Measurements from ENCODE around the gene FAM210B. TPM values are rescaled to one million over a fixed set of nuclear protein-coding genes. Genes with fewer than 3 reads are reported as not detected.

Gene FAM210B, protein sequence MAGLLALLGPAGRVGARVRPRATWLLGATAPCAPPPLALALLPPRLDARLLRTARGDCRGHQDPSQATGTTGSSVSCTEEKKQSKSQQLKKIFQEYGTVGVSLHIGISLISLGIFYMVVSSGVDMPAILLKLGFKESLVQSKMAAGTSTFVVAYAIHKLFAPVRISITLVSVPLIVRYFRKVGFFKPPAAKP
- total RNA-seq, result 31.4 and 42.0 TPM in 2 replicates

DNA sequence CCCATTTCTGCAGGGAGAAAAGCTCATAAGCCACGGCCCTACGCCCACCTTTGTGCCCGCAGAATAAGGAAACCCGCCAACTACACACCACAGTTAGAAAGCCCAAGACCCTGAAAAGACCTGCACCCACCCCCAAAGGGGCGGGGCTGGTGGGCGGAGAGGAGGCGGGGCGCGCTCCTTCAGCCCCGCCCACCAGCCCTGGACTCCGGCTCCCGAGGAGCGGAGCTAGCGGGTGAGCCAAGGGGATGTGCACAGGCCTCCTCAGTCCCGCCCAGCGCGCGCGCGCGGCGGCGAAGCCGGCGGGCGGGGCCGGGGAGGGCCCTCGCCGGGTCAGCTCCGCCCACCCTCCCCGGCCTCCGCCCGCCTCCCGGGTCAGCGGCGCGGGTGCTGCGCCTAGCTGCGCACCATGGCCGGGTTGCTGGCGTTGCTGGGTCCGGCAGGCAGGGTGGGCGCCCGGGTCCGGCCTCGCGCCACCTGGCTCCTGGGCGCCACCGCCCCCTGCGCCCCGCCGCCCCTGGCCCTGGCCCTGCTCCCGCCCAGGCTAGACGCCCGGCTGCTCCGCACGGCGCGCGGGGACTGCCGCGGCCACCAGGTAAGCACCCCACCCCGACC is at the start of gene FAM210B:
FAM210B (plus strand) TSS at position 375 of the 612 bp plus-strand sequence; CDS start at position 407, 32 bp downstream.

DNA sequence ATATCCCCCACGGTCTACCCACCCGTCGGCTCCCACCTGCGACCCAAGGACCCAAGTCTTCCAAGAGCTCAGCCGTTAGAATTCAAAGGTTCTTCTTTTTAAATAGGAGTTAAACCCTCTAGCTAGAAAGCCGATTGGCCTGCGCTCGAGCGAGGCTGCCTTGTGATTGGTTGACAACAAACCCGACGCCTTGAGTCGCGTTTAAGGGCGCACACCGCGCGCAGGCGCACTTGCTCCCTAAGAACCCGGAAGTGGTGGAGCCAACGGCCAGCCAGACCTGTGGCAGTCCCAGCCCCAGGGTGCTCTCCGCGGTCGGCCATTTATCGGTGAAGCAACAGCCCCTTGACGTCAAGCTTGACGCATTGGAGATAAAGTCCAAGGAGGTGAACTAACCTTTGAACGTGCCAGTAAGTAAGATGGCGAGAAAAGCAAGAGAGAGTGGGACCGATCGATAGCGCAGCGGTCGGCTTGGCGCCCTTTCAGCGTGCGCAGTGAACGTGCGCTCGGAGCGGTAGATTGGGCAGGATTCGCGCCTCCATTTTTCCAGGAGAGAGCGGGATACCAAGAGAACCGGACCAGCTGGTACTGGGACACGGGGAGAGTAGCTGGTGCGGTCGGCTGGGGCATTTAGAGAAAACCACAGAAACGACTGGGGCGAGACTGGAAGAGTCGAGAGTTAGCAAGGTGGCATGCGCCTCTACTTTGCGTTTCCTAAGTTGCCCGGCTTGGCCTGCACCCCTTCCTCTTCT is 33.5 kb downstream of the FAM210B start, which contains the start of the genes AURKA and CSTF1:
AURKA (minus strand) TSS at position 84 of the 749 bp plus-strand sequence. CDS start 4,018 bp downstream, outside the sequence.
CSTF1 (plus strand) TSS at position 514 of the 749 bp plus-strand sequence. CDS start 2,908 bp downstream, outside the sequence.

DNA sequence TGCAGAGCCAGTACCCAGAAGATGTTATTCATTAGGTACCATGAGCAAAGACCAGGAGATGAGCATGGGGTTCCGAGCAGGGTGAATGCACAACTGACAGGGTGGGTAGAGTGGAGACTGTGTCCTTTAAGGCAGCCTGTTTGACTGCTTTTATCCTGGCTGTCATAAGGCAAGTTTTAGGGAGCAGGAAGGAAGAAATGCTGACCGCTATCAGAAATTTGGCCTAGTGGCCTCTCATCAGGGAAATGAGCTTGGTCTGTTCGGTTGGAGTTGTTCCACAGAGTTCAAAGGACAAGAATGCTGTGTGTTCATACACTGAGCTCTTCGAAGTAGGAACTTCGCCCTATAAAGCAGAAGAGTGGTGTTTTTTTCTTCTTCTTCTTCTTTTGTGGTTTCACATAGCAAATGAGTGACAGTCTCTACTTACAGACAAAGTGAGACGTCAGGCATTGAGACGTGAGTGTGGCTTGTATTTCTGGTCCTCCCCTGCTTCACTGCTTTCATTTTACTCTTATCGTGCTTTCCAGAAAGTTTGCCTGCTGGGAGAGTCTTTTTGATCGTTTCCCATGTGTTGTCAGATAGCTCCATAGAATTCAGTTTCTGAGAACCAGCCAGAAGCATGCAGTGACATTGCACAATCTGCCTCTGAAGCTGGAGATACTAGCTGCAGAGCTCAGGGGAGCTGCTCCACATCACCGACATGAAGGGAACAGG is 53.1 kb downstream of the FAM210B start, which contains the start of gene CASS4:
CASS4 (plus strand) TSS at position 502 of the 714 bp plus-strand sequence; CDS start at position 701, 199 bp downstream.

Other genes with a start within 250 kb of the FAM210B start
- gene MC3R, start 110.2 kb upstream of the FAM210B start, total RNA-seq, result not detected in 2 replicates
- gene AURKA, start 33.2 kb downstream of the FAM210B start, total RNA-seq, result 9.6 and 88.8 TPM in 2 replicates
- gene CSTF1, start 33.7 kb downstream of the FAM210B start, total RNA-seq, result 25.9 and 33.7 TPM in 2 replicates
- gene CASS4, start 53.3 kb downstream of the FAM210B start, total RNA-seq, result 0.28 and 2.9 TPM in 2 replicates
- gene RTF2, start 109.7 kb downstream of the FAM210B start, total RNA-seq, result 85.7 and 99.5 TPM in 2 replicates
- under 0.01 TPM in 1 of 2 replicates, not detected in the other for gene FAM209A, start 165.8 kb downstream of the FAM210B start, total RNA-seq
- gene FAM209B, start 174.3 kb downstream of the FAM210B start, total RNA-seq, result not detected in 2 replicates

All from regular cardiac myocyte (primary cell).